Panc1 (cell line): ENCODE data around the gene UBE2E2. TPM values are rescaled to one million over a fixed set of nuclear protein-coding genes. Genes with fewer than 3 reads are reported as not detected.

Experiments used
- ATAC-seq: fragments of 200-7000 bp; cut with Tn5 transposase; 2 replicates; pipeline ENCODE4 v1.9.1; 2020; ENCODE audit warnings: mild to moderate bottlenecking, moderate library complexity
- BruUV-seq: library from RNA; stranded (reverse); fragments of 400-500 nt; replicated peaks from 2 replicates; lab custom pipeline; 2021; lab: Mats Ljungman, UMichigan
- CTCF ChIA-PET: fragments of 300-600 bp; sonication (Branson Sonifier 250); formaldehyde crosslinking; loops from one replicate; lab custom pipeline; 2022; ENCODE audit warnings: antibody characterized with exemption; lab: Charles Lee
- POLR2A ChIA-PET: fragments of 300-600 bp; sonication (Branson Sonifier 250); formaldehyde crosslinking; loops from one replicate; lab custom pipeline; 2022; ENCODE audit warnings: antibody characterized with exemption; lab: Charles Lee
- DNase-seq: peaks from one replicate; pipeline ENCODE4 v3.0.0-alpha.2; 2010; ENCODE audit warnings: low read depth, low spot score
- H3K27ac ChIP-seq: 2 replicates; pipeline ENCODE4 v1.5.1; 2011; ENCODE audit warnings: mild to moderate bottlenecking, low read length, inconsistent platforms
- H3K27me3 ChIP-seq: fragments of 200-500 bp; sonication (Bioruptor generic); 2 replicates; pipeline ENCODE4 v1.6.0; 2014; ENCODE audit warnings: low read length, inconsistent platforms; ENCODE audit not compliant: control insufficient read depth, insufficient read depth
- H3K36me3 ChIP-seq: fragments of 200-500 bp; sonication (Bioruptor generic); 2 replicates; pipeline ENCODE4 v1.5.1; 2014; ENCODE audit warnings: inconsistent platforms, mild to moderate bottlenecking, low read length, moderate library complexity; ENCODE audit not compliant: control insufficient read depth, insufficient read depth
- H3K4me1 ChIP-seq: 2 replicates; pipeline ENCODE4 v1.5.1; 2011; ENCODE audit warnings: inconsistent platforms, mild to moderate bottlenecking, low read length, moderate library complexity; ENCODE audit not compliant: control insufficient read depth, insufficient read depth
- H3K4me3 ChIP-seq, 2 experiments: 2 replicates each; pipeline ENCODE4 v1.5.1; 2011 to 2012; ENCODE audit warnings: low read depth in 2 of 2, low read length in 2 of 2, mild to moderate bottlenecking in 2 of 2, inconsistent platforms in 1 of 2, moderate library complexity in 1 of 2
- H3K9me3 ChIP-seq: fragments of 200-500 bp; sonication (Bioruptor generic); 2 replicates; pipeline ENCODE4 v1.5.1; 2014; ENCODE audit warnings: low read depth, mild to moderate bottlenecking, inconsistent platforms, low read length, moderate library complexity; ENCODE audit not compliant: control insufficient read depth, insufficient read depth
- POLR2AphosphoS5 ChIP-seq: IDR thresholded peaks from 2 replicates; pipeline ENCODE4 v1.6.1; 2012; ENCODE audit warnings: mild to moderate bottlenecking, low read depth, low read length, moderate library complexity
- SIN3A ChIP-seq: IDR thresholded peaks from 2 replicates; pipeline ENCODE4 v1.6.1; 2012; ENCODE audit warnings: low read depth, mild to moderate bottlenecking, low read length, moderate library complexity, borderline replicate concordance; ENCODE audit not compliant: insufficient read depth
- TCF7L2 ChIP-seq: IDR thresholded peaks from 2 replicates; pipeline ENCODE4 v1.6.1; 2011; ENCODE audit warnings: mild to moderate bottlenecking, low read depth, low read length, inconsistent platforms
- in situ Hi-C: cut with HindIII; loops from 2 replicates; pipeline ENCODE4 v1.10.0; 2016; ENCODE audit warnings: low sequenced_read_pairs, low pct_unique_long_range_greater_than_20kb
- intact Hi-C: fragments of 100-400 bp; cut with micrococcal nuclease; formaldehyde crosslinking; loops from one replicate; pipeline ENCODE4 v1.10.0; 2022; ENCODE audit not compliant: unreplicated experiment
- total RNA-seq: library from RNA; stranded (reverse); gene quantifications from one replicate; pipeline ENCODE4 v1.2.1, GENCODE V29; 2021; ENCODE audit not compliant: unreplicated experiment
- TF ChIP-seq, protein P1 (sequence below), 2 experiments: IDR thresholded peaks; 2 replicates each; pipeline ENCODE4 v1.6.1; 2011 to 2012; ENCODE audit warnings: low read depth in 2 of 2, control low read depth in 1 of 2, low read length in 1 of 2, mild to moderate bottlenecking in 1 of 2, moderate library complexity in 1 of 2; ENCODE audit not compliant: insufficient read depth in 1 of 2
- TF ChIP-seq, protein P2 (sequence below): fragments of 450-650 bp; IDR thresholded peaks from 2 replicates; pipeline ENCODE4 v1.5.1; 2017; ENCODE audit warnings: mild to moderate bottlenecking

Gene UBE2E2
- total RNA-seq, 1 experiment from 2014 or later, result 38.2 TPM

DNA sequence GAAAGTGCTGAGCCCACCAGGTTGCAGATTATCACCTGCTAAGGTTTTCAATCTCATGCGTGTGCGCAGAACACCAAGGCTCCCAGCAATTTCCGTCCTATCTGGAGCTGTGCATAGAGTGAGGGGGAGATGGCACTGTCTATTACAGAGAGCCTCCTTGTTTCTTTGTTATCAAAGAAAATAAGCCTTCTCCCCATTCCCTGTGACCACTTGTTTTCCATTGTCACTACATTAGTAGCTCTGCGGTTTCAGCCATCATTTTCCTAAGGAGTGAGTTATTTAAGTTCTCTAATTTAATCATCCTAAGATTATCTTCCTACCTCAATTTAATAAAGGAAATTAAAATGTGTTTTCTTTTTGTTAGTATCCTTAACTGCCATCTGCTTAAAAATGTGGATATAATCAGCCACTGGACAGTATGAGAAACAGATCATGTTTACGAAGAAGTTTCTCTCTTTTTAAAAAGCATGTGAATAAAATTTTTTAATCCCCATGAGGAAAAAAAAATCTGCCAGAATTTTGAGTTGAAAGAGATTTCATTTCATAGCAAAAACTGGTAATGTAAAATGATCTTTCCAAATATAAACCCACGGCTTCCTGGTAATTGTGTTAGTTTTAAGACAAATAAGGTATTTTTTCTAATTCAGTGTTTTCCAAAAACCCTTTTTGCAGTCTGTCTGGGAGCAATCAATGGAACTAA, 430.3 kb downstream of the UBE2E2 start:
- no TSS peak for BruUV-seq
- in situ Hi-C loops, result no loop called here
- no peak for ATAC-seq

DNA sequence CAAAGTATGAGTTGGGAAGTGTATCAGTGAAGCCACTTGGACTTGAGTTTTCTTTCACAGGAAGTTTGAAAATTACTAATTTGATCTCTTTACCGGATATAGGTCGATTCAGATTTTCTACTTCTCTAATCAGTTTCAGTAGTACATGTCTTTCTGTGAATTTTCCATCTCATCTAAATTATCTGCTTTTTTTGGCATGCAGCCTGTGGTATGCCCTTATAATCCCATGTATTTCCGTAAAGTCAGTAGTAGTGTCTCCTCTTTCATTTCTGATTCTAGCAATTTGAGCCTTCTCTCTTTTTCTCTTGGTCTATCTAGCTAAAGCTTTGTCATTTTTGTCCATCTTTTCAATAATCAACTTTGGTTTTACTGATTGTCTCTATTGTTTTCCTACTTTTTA, 434.2 kb downstream of the UBE2E2 start:
- Histone ChIP-seq H3K4me1 (no peaks in the 10 kb centered on the region; the same call in 1 of the 2 replicates), H3K36me3 (no peaks in the 10 kb centered on the region), H3K27me3 (no peaks in the 10 kb centered on the region), H3K4me3 (no peak overlapping the region), H3K9me3 (no peaks in the 10 kb centered on the region), H3K27ac (no peak overlapping the region)
- ChIA-PET CTCF (no interaction called here), POLR2A (no interaction called here)
- TF ChIP-seq, protein P1, sequence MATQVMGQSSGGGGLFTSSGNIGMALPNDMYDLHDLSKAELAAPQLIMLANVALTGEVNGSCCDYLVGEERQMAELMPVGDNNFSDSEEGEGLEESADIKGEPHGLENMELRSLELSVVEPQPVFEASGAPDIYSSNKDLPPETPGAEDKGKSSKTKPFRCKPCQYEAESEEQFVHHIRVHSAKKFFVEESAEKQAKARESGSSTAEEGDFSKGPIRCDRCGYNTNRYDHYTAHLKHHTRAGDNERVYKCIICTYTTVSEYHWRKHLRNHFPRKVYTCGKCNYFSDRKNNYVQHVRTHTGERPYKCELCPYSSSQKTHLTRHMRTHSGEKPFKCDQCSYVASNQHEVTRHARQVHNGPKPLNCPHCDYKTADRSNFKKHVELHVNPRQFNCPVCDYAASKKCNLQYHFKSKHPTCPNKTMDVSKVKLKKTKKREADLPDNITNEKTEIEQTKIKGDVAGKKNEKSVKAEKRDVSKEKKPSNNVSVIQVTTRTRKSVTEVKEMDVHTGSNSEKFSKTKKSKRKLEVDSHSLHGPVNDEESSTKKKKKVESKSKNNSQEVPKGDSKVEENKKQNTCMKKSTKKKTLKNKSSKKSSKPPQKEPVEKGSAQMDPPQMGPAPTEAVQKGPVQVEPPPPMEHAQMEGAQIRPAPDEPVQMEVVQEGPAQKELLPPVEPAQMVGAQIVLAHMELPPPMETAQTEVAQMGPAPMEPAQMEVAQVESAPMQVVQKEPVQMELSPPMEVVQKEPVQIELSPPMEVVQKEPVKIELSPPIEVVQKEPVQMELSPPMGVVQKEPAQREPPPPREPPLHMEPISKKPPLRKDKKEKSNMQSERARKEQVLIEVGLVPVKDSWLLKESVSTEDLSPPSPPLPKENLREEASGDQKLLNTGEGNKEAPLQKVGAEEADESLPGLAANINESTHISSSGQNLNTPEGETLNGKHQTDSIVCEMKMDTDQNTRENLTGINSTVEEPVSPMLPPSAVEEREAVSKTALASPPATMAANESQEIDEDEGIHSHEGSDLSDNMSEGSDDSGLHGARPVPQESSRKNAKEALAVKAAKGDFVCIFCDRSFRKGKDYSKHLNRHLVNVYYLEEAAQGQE (IDR thresholded peaks at IDR 0.05; ENCODE audit: insufficient read depth in 1 of 2, low read depth in 2 of 2, low read length in 1 of 2), result no peak
- TF ChIP-seq, protein P2, sequence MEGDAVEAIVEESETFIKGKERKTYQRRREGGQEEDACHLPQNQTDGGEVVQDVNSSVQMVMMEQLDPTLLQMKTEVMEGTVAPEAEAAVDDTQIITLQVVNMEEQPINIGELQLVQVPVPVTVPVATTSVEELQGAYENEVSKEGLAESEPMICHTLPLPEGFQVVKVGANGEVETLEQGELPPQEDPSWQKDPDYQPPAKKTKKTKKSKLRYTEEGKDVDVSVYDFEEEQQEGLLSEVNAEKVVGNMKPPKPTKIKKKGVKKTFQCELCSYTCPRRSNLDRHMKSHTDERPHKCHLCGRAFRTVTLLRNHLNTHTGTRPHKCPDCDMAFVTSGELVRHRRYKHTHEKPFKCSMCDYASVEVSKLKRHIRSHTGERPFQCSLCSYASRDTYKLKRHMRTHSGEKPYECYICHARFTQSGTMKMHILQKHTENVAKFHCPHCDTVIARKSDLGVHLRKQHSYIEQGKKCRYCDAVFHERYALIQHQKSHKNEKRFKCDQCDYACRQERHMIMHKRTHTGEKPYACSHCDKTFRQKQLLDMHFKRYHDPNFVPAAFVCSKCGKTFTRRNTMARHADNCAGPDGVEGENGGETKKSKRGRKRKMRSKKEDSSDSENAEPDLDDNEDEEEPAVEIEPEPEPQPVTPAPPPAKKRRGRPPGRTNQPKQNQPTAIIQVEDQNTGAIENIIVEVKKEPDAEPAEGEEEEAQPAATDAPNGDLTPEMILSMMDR, result no peak
- no peak for TF ChIP-seq SIN3A
- no peak for TF ChIP-seq TCF7L2
- no peak for TF ChIP-seq POLR2AphosphoS5
- no peak for ATAC-seq
- no peak for DNase-seq
- intact Hi-C loops (no loop called here), in situ Hi-C loops (no loop called here)
- BruUV-seq, result no TSS peak

More for the DNA sequence above, 430.3 kb downstream of the UBE2E2 start:
- POLR2A ChIA-PET, result no interaction called here
- Histone ChIP-seq H3K4me3 (no peak overlapping the region), H3K27me3 (no peaks in the 10 kb centered on the region), H3K36me3 (no peaks in the 10 kb centered on the region), H3K9me3 (no peaks in the 10 kb centered on the region), H3K27ac (no peak overlapping the region), H3K4me1 (no peaks in the 10 kb centered on the region; the same call in 1 of the 2 replicates)
- no peak for DNase-seq
- TF ChIP-seq, protein P1 (IDR thresholded peaks at IDR 0.05; ENCODE audit: insufficient read depth in 1 of 2, low read depth in 2 of 2, low read length in 1 of 2), result no peak
- no peak for TF ChIP-seq POLR2AphosphoS5
- no peak for TF ChIP-seq TCF7L2
- TF ChIP-seq, protein P2, result no peak
- TF ChIP-seq SIN3A, result no peak
- intact Hi-C loops, result no loop called here
- CTCF ChIA-PET, result no interaction called here
